ENCODE results near the gene CNTN1.

CNTN1 gene

DNA sequence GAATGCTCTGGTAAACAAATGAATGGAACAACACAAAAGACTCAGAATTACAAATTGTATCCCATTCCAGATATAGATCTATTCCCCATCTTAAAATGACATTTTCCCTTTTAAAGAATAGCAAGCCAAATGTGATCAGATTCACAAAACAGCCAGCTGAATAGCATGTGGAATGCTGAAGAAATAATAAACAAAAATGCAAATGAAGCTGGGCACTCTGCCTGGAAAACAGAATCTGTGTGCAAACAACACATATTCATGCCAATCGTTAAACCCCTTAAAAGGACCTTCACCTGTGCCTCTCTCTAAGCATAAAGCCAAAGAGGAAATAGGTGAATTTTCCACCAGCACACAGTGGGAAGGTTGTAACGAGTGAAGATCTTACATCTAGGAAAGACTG is 428.0 kb downstream of the CNTN1 start:
- DNase-seq (ENCODE audit: low read depth): no peak

DNA sequence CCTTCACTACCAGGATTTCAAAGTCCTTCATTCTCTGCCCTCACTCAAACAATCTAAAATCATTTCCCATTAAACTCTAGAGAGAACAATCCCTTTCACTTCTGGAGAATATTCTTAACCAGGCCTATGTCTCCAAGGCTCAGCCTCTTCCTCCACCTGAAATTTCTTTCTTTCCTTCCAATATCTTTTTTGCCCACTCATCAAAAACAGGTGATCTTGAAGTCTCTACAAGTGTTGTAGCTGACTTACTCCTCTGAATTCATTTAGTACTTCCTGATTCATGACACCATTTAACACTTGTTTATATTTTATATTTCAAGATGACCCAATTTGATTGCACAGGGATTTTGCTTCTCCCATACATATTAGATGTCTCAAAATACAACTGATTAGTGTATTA is 429.1 kb downstream of the CNTN1 start:
- no peak for DNase-seq (ENCODE audit: low read depth)

Data from HS-5 (cell line).